Keratinocyte (primary cell): ENCODE results near the gene RASGEF1C.

Source experiments
- CTCF ChIP-seq, 3 experiments: IDR thresholded peaks in 1 of 3; conservative IDR thresholded peaks in 1 of 3; optimal IDR thresholded peaks in 1 of 3; 2 replicates in 2 of 3; 3 replicates in 1 of 3; pipeline versions ENCODE3 to v1.5.1; 2011; ENCODE audit warnings: low read length in 3 of 3, mild to moderate bottlenecking in 3 of 3, moderate library complexity in 2 of 3, control low read depth in 1 of 3, inconsistent platforms in 1 of 3; ENCODE audit not compliant: insufficient read depth in 2 of 3; ENCODE audit errors: extremely low read depth in 1 of 3
- EZH2 ChIP-seq: IDR thresholded peaks from one replicate; pipeline ENCODE4 v1.6.1; 2012; ENCODE audit warnings: inconsistent platforms, mild to moderate bottlenecking, low read length, moderate library complexity

- no peak for TF ChIP-seq EZH2
- peak; percentile 56 to 84 (median 69) for TF ChIP-seq CTCF (optimal IDR thresholded peaks at IDR 0.05 in 1 of 3, IDR thresholded peaks at IDR 0.05 in 1 of 3, conservative IDR thresholded peaks at IDR 0.05 in 1 of 3; ENCODE audit: extremely low read depth in 1 of 3, insufficient read depth in 2 of 3, low read length in 3 of 3)
Observed at GRCh38 chr5:180090098-180090768, 118.8 kb downstream of the RASGEF1C start.
